Stimulated activated CD8-positive, alpha-beta memory T cell treated with anti-CD3 and anti-CD28 coated beads, Interleukin-12 subunit alpha, Interleukin-12 subunit beta, amount 100 ng/mL, for 24 hours (primary cell): ENCODE data around the gene NNAT.
"Not testable (repeated sequence)": the region's sequence is repeated elsewhere in the genome, so short reads cannot be mapped to it uniquely, and the experiment has no call there.

Source experiments
- DNase-seq: peaks from one replicate; pipeline ENCODE4 v3.0.0-alpha.2; 2020; ENCODE audit errors: extremely low read depth

The NNAT gene

DNA sequence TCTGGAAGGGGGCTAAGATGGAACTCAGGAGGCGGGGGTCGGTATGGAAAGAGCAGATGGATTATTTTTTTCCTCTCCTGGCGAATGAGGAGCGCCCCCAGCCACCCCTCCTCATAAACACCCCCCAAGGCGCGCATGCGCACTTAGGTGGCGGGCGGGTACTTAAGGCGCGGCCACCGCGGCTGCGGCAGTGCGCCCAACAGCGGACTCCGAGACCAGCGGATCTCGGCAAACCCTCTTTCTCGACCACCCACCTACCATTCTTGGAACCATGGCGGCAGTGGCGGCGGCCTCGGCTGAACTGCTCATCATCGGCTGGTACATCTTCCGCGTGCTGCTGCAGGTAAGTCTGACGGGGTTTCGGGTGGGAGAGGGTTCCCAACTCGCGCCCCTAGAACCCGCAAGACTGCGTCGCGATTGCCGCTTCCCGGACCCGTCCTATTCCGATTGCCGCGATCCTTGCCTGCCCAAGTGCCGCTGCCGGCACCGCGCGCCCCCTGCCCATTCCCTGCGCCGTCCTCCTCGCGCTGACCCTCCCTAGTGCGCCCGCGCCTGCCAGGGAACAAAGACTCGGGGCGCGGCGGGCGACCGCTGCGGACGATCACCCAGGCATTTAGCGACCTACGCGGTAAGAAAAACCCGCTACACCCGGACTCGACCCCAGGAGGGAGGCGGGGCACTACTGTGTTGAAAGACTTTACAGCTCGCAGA, at the start of gene NNAT:
TSS of gene NNAT (plus strand) at position 190 of the 711 bp plus-strand sequence. CDS start at position 272, 82 bp downstream.
- DNase-seq = no peak

DNA sequence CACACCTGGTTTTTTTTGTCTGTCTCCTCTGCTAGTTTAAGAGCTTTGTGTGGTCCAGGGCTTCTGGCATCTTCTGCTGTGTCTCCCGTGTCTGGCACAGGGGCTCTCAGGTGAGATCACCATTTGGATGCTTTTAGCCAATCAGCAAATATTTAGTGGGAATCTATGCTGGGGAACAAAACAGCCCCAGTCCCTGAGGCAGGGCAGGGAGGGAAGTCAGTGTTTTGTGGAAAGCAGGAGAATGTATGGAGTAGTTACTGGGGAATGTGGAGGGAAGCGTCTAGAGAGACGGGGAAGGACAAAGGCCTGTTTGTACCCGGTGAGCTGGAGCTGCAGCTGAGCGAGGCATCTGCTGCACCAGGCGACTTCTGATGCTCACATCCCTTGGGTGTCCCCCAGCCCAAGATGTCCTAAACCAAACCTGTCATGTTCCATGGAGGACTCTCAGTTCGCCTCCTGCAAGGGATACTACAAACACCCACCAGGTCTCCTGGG, 49.3 kb upstream of the NNAT start:
- no peak for DNase-seq

GRCh38 chr20:37472435-37472834, 48.6 kb upstream of the NNAT start:
- DNase-seq = not testable (repeated sequence)

- no peak for DNase-seq
Measured at GRCh38 chr20:37473249-37474000, 47.6 kb upstream of the NNAT start.

GRCh38 chr20:37474386-37474785, 46.7 kb upstream of the NNAT start:
- DNase-seq = no peak

DNA sequence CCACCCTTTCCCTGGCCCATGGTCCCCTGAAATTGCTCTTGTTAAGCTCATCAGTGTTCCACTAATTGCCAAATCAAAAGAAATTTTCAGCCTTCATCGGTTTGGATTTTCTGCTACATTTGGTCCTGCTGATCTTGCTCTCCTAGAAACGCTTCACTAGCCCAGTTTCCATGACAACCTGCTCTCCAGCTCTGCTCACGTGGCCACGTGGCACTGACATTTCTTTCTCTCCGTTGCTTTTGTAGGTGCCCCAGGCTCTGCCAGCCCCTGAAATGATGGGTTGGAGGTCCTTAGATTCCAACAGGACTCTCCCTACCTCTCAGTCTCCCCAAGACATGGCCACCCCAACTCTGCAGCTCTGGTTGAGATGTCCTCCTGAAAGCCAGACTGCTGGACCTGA, 45.8 kb upstream of the NNAT start:
- no peak for DNase-seq

DNA sequence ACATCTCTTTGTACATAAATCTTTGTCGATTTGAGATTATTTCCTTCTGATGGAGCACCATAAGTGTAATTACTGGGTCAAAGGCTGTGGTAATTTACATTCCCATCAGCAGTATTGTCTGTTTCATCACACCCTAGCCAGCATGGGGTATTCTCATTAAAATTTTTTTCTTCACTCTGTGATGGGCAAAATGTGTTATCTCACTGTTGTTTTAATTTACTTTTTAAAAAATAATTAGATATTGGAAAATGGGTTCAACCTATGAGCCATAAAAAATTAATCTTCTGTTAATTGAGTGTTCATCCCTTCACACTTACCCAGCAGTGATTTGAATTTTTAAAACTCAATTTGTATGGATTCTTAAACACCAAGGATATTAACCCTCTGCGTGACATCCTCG, 44.0 kb upstream of the NNAT start:
- DNase-seq = no peak

- DNase-seq = no peak
Measured at GRCh38 chr20:37479266-37479665, 41.8 kb upstream of the NNAT start.

- DNase-seq = no peak
Measured at GRCh38 chr20:37479925-37480691, 40.9 kb upstream of the NNAT start.

DNA sequence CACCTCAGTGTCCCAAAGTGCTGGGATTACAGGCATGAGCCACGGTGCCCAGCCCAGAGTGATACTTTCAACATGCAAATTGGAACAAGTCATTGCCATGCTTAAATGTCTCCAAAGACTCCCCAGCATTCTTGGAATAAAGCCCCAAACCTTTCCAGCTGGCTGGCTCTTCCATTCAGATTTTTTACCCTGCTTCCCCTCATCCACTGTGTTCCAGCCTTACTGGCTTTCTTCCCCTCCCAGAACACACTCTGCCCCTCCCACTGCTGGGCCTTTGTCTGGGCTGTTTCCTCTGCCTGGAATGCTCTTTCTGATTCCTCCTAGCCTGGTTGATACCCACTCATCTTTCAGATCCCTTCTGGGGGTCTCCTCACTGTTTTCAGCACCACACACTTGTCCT, 40.1 kb upstream of the NNAT start:
- no peak for DNase-seq

GRCh38 chr20:37481610-37482009, 39.4 kb upstream of the NNAT start:
- DNase-seq = no peak

DNA sequence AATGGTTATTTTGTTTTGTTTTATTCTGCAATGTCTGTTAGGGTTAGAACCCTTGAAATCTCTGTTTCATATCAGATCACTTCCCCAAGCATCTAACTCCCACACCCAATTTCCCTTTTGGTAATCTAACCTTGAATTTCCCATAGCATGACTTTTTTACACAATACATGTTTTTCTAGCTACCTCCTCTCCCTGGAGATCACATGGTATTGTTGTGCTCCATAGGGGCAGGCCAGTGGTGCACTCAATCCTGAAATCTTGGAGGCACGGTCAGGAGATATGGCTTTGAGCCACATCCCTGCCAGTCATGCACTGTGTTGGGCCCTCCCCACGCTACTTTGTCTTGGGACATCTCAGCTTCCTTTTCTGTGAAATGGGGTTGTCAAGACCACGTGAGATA, 36.7 kb upstream of the NNAT start:
- no peak for DNase-seq

GRCh38 chr20:37486209-37486608, 34.8 kb upstream of the NNAT start:
- not testable (repeated sequence) for DNase-seq

DNA sequence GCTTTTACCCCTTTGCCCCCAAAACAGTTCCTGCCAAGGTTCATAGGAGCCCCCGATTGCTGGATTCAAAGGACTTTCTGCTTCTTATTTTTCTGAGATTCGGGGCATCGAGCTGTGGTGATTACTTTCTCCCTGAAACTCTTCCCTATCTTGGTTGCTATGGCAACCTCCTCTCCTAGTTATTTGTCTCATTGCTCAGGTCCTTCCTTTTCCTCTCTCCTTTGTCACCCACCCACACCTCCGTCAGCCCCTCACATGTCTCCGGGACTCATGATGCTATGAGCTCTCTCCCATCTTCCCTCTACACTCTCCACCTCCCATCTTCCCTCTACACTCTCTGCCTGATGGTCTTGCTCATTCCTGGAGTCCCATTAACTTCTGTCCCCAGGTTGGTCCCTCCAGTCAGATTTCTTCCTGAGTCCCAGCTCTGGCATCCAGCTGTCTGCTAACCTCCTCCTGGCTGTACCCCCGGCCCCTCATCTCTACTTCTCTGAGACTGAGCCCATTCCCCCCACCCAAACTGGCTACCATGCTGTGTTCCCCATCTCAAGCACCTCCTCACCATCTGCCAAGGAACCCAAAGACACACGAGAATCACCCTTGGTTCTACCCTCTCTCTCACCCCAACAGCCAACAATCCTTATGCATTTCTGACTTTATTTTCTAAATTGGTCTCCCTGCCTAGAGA, 30.2 kb upstream of the NNAT start:
- no peak for DNase-seq

- DNase-seq = no peak
Measured at GRCh38 chr20:37492096-37492625, 28.9 kb upstream of the NNAT start.

DNA sequence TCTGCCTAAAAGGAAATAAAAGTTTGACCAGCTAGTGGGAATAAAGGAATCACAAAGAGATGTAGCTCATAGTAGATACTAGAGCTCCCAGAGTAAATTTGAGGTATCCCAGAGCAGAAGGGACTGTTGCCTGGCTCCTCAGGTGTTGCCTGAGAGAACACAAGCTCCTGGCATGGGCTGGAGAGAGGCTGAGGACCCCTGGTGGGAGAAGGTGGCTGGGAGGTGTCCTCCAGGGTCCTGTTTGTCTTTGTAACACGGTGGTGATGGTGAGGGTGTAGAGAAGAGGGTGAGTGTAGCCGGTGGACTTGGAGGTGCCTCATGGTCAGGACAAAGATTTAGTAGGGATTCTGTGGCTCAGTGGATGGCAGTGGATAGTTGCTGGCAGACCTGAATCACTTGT, 28.1 kb upstream of the NNAT start:
- no peak for DNase-seq

- DNase-seq = no peak
Measured at GRCh38 chr20:37494301-37494700, 26.7 kb upstream of the NNAT start.

DNA sequence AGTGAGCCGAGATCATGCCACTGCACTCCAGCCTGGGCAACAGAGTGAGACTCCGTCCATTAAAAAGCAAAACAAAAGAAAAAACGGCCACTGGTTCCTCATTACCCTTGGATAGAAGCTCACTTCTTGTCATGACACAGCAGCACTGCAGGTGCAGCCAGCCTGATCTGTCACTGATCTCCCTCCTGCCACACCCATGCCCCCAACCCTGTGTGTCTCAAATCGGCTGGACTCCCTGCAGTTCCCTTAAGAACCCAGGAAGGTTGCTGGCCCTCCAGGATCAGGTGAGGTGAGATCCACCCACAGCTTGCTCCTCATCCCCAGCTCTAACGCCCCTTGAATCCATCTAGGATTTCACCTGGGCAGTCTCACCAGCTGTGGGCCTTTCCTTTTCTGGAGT, 26.3 kb upstream of the NNAT start:
- DNase-seq = no peak

- DNase-seq = no peak
Measured at GRCh38 chr20:37498066-37498665, 22.9 kb upstream of the NNAT start.

DNA sequence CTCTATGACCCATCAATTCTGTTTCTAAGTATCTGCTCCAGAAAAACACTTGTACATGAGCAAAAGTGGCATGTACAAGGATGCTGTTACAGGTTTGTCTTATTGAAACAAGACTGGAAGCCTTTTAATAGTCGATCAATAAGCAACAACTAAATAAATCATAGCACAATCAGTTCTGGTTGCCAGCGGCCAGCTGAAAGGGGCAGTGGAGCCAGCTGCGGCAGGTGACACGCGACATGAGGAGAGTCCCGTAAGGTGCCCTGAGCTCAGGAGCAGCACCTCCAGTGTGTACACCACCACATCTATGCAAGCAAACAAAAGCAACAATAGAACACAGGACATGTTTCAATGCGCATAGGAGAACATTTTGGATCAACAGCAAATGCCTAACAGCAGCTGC, 20.7 kb upstream of the NNAT start:
- DNase-seq = no peak

GRCh38 chr20:37501940-37502339, 19.1 kb upstream of the NNAT start:
- no peak for DNase-seq
